Activated gamma-delta T cell (primary cell): Measurements from ENCODE around the gene RAMP1.

Experiments used
- DNase-seq: peaks from one replicate; lab custom pipeline; 2025; lab: John Stamatoyannopoulos, UW

Gene RAMP1

GRCh38 chr2:237876951-237877491, 17.6 kb downstream of the RAMP1 start:
- DNase-seq, result no peak

- no peak for DNase-seq
Observed at GRCh38 chr2:237877576-237878307, 18.3 kb downstream of the RAMP1 start.

DNA sequence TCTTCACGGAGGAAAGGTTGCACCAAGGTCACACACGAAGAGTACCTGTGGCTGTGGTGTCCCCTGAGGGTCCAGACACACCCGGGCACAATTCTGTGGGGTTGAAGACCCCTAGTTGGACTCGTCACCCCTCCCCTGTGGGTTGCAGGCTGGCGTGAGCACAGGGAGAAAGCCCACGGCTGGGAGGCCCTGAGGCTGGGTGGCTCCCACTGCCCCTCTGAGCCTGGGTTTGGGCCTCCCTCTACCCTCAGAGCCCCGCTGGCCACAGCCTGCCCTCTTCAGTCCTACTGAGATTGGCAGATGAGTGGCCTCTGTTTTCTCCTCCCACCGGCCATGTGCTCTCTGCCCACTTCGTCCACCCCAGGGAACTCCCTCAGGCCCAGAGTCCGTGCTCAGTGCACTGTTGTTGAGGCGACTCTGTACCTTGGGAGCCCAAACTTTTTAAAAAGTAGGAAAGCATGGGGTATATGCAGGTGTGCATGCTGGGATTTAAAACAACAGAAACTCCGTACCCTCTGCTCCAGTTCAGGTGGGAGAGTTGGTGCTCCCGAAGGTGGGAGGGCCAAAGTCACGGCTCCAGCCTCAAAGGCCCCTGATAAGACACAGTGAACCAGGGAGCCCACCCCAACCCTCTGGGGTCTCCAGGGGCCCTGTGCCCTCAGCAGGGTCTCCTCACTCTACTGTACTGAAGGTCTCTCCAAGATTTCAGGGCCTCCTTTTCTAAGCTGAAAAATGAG, 19.1 kb downstream of the RAMP1 start:
- no peak for DNase-seq

DNA sequence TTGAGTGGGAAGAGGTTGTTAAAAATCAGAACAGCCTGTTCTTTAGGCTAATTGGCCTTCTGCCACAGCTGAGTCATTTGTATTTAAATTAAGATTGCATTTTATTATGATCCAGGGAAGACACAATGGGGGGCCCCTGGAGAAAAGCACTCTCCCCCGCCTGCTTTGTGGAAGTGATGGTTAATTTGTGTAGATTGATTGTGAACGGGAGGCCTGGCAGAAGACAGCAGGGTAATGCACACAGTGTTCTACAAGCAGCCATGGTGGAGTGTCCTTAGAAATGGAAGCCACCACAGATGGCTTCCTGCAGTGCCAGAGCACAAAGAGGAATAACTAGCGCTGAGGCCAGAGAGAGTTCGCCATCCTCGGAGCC, 19.6 kb downstream of the RAMP1 start:
- no peak for DNase-seq

DNA sequence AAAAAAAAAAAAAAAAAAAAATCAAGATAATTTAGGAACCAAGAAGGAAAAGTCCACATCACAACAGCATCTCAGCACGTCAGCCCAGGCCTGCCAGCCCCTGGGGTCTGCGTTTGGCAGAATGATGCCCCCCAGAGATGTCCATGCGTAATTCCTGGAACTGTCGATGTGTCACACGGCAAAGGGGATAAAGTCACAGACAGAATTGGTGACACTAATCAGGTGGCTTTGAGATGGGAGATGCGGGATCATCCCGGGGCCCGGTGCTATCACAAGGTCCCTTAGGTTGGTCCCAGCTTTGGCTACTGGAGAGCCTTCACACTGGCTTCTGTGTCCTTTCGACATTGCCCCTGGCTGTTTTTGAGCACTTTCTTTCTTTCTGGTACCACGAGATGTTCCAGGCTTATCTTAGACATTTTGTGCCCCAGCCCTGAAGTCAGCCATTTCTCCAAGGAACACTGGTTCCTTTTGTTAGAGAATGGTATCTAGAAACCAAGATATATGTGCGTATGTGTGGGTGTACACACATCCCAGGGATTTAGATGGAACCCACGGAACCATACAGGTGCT, 20.7 kb downstream of the RAMP1 start:
- no peak for DNase-seq

GRCh38 chr2:237882510-237883481, 23.4 kb downstream of the RAMP1 start:
- DNase-seq, result no peak

- DNase-seq, result no peak
Observed at GRCh38 chr2:237883951-237884446, 24.6 kb downstream of the RAMP1 start.

DNA sequence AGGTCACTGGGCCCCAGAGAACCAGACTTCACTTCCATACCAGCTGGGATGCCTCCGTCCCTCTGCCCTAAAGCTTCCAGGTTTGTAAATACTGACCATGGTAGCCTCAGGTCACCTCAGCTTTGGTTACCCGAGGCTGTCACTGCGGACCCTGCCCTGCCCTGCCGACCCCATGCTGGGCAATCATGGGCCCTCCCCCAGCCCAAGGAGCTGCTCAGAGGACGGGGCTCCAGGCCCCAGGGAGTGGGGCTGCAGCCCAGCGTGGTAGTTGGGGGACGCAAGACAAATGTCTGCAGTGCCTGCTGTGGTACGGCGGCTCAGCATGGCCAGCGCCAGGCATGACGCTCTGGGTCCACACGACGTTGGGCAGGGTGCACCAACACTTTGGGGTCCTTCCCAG, 25.3 kb downstream of the RAMP1 start:
- no peak for DNase-seq

DNA sequence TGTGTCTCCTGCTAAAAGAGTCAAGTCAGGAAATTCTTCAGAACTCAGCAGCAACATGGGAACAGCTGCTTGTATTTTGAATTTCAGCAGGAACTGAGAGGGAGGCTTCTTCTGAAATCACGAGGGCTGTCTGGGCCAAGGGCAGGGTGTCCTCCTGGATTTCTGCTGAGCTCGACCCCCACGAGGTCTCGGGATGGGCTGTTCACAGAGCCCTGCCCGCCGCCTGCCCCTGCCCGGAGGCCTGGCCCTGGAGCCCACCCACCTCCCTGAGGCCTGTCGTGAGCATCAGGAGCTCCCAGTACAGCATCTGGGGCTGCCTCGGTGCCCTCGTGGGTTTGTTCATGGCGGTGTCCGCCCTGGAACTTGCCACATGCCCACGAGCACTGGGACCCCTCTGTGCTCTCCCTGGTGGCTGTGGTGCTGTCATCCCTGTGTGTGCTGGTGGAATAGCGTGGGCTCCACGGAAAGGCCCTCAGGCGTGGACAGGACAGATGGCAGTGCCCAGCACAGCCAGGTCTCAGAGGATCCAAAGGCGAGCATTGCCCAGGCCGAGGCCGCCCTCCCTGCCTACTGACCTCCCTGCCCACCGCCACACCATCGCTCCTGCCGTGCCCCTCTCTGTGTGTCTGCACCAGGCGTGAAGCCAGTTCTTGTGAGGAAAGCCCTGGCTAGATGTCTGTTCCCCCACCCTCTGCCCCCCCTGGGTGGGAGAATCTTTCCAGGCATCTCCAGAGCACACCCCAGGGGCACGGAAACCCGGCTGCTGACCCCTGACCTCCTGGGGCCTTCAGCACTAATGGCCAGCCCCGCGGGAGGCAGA, 25.9 kb downstream of the RAMP1 start:
- DNase-seq, result no peak

DNA sequence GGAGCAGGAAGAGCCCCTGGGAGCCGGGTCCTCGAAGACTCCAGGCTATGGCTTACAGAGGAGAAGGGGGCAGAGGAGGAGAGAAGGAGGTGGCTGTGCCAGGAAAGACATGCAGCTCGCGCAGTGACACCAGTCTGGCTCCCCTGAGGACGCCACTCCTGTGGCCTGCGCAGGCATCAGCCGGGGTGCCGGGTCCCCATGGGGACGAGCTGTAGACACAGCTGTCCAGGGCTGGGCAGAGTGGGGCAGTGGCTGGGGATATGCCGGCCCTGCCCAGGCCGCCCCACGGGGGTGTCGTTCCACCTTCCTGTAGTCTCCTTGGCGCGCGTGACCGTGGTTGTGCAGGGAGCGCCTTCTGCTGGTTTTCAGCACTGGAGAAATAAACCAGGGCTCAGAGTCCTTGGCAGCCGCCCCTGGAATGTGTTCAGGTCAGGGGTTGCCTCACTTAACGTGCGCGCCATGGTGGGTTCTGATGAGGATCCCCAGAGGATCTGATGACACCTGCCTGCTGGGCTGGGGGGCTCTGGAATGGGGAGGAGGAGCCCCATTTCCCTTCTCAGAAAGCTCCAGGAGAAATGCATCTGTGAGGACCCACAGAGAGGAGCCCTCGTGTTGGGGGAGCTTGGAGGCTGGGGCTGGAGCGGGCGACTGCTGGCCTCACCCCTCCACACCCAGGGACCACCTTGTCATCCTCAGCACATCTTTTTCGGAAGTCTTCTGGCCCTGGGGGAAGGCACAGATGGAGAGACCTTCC, 26.7 kb downstream of the RAMP1 start:
- no peak for DNase-seq

DNA sequence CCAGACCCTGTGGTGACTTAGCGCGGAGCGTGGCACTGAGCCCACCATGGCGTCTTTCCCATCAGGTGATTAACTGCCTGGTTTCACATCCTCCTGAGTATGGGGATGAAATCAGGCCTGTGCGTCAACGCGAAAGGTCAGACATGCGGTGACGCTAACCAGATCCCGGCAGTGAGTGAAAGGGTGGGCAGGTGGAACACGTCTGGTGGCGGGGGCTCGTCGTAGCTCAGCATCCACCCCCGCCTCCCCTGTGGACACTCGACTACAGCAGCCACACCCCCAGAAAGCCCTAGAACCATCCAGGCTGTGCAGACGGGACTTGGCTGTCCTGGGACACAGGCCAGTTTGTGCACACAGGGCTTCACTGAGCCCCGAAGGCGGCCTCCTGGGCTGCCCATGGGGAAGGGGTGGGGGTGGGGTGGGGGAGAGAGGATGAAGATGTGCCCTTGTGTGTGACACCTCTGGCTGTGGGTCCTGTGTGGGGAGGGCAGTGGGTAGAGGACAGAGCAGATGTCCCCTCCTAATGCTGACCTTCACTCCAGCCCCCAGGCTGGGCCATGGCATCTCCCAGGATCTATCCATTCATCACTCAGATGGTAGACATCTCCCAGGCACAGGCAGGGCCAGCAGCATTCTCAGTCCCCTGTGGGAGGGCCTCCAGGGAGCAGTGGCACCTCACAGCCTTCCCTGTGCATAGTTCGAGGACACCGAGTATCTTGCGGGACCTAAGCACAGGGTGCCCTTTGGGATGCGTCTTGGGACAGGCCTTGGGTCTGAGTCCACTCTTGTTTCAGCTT, 27.5 kb downstream of the RAMP1 start:
- DNase-seq, result no peak

GRCh38 chr2:237888389-237888788, 29.0 kb downstream of the RAMP1 start:
- no peak for DNase-seq

DNA sequence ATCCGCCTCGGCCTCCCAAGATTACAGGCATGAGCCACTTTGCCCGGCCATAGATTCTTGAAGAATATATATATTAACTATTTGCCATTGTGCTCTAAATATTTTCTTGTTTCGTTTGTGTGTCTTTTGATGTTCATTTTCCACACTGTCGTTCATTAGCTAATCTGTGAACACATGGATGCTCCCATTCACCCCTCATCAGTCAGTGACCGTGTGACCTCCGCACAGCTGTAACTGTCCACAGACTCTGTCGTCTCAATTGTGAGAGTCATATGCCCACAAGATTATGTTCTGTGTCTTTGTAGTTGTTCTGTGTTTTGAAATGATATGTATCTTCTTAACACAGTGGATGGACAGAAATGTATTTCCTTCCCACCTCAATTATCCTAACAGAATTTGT, 29.6 kb downstream of the RAMP1 start:
- no peak for DNase-seq

- DNase-seq, result no peak
Observed at GRCh38 chr2:237889811-237890210, 30.4 kb downstream of the RAMP1 start.

GRCh38 chr2:237892478-237892877, 33.1 kb downstream of the RAMP1 start:
- DNase-seq, result no peak

DNA sequence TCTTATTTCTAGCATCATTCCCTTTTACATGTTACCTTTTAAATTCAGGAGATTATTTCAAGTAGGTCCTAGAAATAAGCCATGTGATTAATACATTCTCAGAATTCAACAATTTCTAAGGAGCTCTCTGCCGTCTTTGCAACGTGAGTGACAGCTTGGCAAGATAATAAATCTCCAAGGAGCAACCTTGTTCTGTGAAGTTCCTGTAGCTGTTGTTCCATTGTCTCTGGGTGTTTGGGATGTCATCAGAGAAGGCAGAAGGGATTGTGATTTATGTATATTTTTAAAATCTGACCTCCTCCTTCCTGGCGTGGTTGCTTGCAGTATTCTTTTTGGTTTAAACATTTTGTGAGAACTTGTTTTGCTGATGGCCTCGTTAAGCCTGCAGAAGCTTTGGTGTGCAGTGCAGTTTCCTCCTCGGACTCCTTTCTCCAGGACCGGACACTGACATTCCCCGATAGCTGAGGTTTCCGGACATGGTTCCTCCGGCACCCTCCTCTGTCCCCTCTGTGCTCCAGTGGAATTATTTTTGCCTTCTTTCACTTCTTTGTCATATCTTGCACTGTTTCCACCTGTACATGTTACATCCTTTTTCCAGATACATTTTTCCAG, 33.7 kb downstream of the RAMP1 start:
- DNase-seq, result no peak

DNA sequence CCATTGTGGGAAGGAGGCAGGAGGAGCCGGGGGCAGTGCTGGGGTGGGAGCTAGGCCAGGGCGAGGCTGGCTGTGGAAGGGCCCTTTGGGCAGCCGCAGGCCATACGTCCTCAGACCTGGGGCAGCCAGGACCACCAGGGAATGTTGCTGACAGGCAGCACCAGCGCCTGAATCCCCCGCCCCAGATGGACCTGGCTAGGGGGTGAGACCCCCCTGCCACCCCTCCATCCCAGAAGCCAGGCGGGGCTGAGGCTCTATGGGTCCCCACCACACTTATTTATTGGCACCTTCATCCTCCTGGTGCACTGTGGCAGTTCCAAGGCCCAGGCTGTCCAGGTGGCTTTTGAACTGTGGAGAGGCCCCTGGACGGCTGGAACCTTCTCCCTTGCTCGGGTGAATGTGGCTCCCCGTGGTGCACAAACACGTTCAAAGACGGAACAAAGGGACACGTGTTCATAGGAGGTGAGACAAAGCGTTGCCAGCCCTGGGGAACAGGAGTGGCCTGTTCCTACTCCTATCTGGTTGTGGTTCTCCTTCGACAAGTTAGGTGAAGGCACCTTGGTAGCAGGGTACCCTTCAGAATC, 35.1 kb downstream of the RAMP1 start:
- DNase-seq, result no peak

DNA sequence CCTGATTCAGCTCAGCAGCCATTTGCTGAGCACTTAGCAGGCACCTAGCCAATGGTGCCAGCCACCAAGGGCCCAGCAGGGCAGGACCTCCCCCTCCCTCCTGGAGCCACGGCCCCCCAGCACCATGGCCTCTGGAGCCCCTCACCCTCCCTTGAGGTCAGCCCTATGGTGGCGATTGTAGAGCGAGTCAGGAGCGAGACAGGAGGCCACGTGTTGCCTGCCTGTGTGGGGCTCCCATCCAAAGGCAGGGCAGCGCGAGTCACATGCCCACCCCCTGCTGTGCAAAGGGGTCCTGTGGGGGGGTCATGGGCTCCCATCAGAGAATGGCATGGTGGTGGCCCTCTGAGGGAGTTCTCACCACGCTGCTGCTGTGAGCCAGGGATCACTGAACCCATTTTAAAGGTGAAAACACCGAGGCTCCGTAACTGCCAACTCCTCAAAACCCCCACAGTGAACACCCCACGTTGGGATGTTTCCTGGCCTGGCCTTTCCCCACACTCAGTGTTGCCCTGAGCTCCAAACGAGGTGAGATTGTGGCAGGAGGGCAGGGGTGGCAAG, 35.6 kb downstream of the RAMP1 start:
- DNase-seq, result no peak
